Right lobe of liver (tissue), 6 donors: ENCODE data around the gene ACTG2. TPM values are rescaled to one million over a fixed set of nuclear protein-coding genes. Genes with fewer than 3 reads are reported as not detected.

ENCODE experiments used
- ATAC-seq, 4 donors: fragments of 200-7000 bp; cut with Tn5 transposase; one replicate each; pipeline ENCODE4 v1.9.1; 2020; ENCODE audit warnings: mild to moderate bottlenecking in 4 of 4, moderate library complexity in 4 of 4
- DNase-seq, 3 donors: peaks; one replicate each; pipeline ENCODE4 v3.0.0-alpha.2; 2020
- H3K27ac ChIP-seq, 3 donors: fragments of 200-600 bp; one replicate each; pipeline ENCODE4 v1.8.0; 2022
- H3K27me3 ChIP-seq, 2 donors: fragments of 200-600 bp; one replicate each; pipeline ENCODE4 v1.8.0; 2022
- H3K36me3 ChIP-seq, 4 donors: fragments of 200-600 bp; sonication (generic) in 1 of 4; one replicate each; pipeline versions ENCODE4 v1.5.1 to v1.8.0; 2017 to 2022; ENCODE audit warnings: control low read depth in 1 of 4
- H3K4me1 ChIP-seq, 4 donors: fragments of 200-600 bp; sonication (generic) in 1 of 4; one replicate each; pipeline versions ENCODE4 v1.5.1 to v1.8.0; 2017 to 2022; ENCODE audit warnings: control low read depth in 1 of 4
- H3K4me3 ChIP-seq, 3 donors: fragments of 200-600 bp; one replicate each; pipeline ENCODE4 v1.8.0; 2022
- H3K9me3 ChIP-seq, 4 donors: fragments of 200-600 bp; sonication (generic) in 1 of 4; one replicate each; pipeline versions ENCODE4 v1.5.1 to v1.8.0; 2017 to 2022; ENCODE audit warnings: control low read depth in 1 of 4
- POLR2A ChIP-seq: fragments of 450-650 bp; IDR thresholded peaks from one replicate; pipeline ENCODE4 v1.6.1; 2017; ENCODE audit warnings: antibody characterized with exemption, mild to moderate bottlenecking
- whole genome bisulfite sequencing: methylation state at CpG from one replicate; pipeline ENCODE4 v1.1.6; 2018; ENCODE audit warnings: low coverage, low lambda C conversion rate; ENCODE audit not compliant: insufficient coverage; ENCODE audit errors: missing lambda C conversion rate; 5-methylcytosine and 5-hydroxymethylcytosine counted together
- intact Hi-C, 2 donors: fragments of 100-400 bp; cut with DNase I; formaldehyde crosslinking; loops; one replicate each; pipeline versions ENCODE4 v1.11.2 to v1.14.1; 2022
- small RNA-seq, 2 experiments: library from RNA; depleted of rRNA; stranded (forward); fragments of <200 nt; gene quantifications; one replicate each; pipeline ENCODE3, GENCODE V24; 2016
- total RNA-seq, 6 experiments: library from RNA; depleted of rRNA in 2 of 6; stranded (reverse); fragments of >200 nt in 2 of 6; fragmentation: NEBNext Ultra II Directional in 3 of 6; extraction: Animal tissue kit (Norgen Biotek cat#: 25700) in 3 of 6; gene quantifications; one replicate each; pipeline versions ENCODE4 v1.1.0 to v1.2.4, GENCODE V29; 2016 to 2023
- TF ChIP-seq, protein P1 (sequence below), 4 donors: fragments of 200-600 bp in 3 of 4; fragments of 450-650 bp in 1 of 4; IDR thresholded peaks; one replicate each; pipeline versions ENCODE4 v1.5.1 to v1.8.0; 2016 to 2022; ENCODE audit warnings: antibody characterized with exemption in 4 of 4, mild to moderate bottlenecking in 2 of 4
- donor health status: DM: no; HTN: yes; CAD: no.
- donor health status: DM: no; HTN: no; CAD: no.
- donor health status: DM: no; HTN: no; CAD: no.
- donor health status: DM: no; HTN: yes; CAD: no.
- donor health status: DM: no; HTN: yes; CAD: no.

ACTG2 gene
- total RNA-seq, 6 experiments from 2014 or later, result 0.39 to 12.8 (median 1.1) TPM

DNA sequence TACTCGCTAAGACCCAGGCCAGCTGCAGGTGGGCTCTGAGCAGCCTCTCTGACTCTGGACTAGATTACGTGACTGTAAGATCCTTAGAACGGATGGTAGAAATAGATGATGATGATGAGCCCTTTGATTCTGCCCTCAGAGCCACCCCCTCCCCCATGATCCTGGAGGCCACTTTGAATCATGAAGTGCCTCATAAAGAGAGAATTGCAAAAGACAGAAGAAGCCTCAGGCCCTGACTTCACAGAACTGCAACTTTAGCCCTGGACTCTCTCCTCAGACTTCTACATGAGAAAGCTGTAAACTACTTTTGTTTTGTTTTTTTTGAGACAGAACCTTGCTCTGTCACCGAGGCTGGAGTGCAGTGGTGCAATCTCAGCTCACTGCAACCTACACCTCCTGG is 76.5 kb downstream of the ACTG2 start:
- no peak for ATAC-seq
- no peaks in the 10 kb centered on the region for H3K36me3 ChIP-seq
- 65% methylated on average over 4 of the region's 4 CpGs for WGBS
- no peak overlapping the region for H3K27ac ChIP-seq
- H3K9me3 ChIP-seq, result no peaks in the 10 kb centered on the region
- H3K27me3 ChIP-seq, result no peaks in the 10 kb centered on the region
- H3K4me3 ChIP-seq, result no peak overlapping the region
- no peak for DNase-seq
- peaks cover 0 to 6% (median 3%) of the 10 kb centered on the region in 4 donors for H3K4me1 ChIP-seq
- intact Hi-C loops, result no loop called here
- TF ChIP-seq, protein P1, sequence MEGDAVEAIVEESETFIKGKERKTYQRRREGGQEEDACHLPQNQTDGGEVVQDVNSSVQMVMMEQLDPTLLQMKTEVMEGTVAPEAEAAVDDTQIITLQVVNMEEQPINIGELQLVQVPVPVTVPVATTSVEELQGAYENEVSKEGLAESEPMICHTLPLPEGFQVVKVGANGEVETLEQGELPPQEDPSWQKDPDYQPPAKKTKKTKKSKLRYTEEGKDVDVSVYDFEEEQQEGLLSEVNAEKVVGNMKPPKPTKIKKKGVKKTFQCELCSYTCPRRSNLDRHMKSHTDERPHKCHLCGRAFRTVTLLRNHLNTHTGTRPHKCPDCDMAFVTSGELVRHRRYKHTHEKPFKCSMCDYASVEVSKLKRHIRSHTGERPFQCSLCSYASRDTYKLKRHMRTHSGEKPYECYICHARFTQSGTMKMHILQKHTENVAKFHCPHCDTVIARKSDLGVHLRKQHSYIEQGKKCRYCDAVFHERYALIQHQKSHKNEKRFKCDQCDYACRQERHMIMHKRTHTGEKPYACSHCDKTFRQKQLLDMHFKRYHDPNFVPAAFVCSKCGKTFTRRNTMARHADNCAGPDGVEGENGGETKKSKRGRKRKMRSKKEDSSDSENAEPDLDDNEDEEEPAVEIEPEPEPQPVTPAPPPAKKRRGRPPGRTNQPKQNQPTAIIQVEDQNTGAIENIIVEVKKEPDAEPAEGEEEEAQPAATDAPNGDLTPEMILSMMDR (IDR thresholded peaks at IDR 0.05), result no peak
- TF ChIP-seq POLR2A, result no peak

Small RNA genes within 50 kb of the gene (small RNA-seq; reads per million reads assigned to genes)
- gene RNA5SP97, result 0 reads per million in 2 experiments

Other genes starting within 250 kb of the ACTG2 start
- 10 to 100 TPM in 5 of 6 experiments, 1 to 10 TPM in 1; 6.9 to 19.8 (median 11.5) TPM for gene TPRKB, start 155.7 kb upstream of the ACTG2 start, total RNA-seq
- gene DUSP11, start 112.9 kb upstream of the ACTG2 start, total RNA-seq, result 10 to 100 TPM in 2 of 6 experiments, 1 to 10 TPM in 4; 5.7 to 14.2 (median 9.1) TPM
- gene C2orf78, start 108.8 kb upstream of the ACTG2 start, total RNA-seq, result under 1 TPM in 1 of 6 experiments, not detected in 5; 0.07 TPM
- gene STAMBP, start 64.0 kb upstream of the ACTG2 start, total RNA-seq, result 10 to 100 TPM; 10.9 to 23.9 (median 16.9) TPM
- gene DGUOK, start 33.9 kb downstream of the ACTG2 start, total RNA-seq, result 10 to 100 TPM; 16.6 to 33.1 (median 22.6) TPM
- gene TET3, start 91.9 kb downstream of the ACTG2 start, total RNA-seq, result 1 to 10 TPM; 3.7 to 6.8 (median 5.1) TPM